OCI-LY3 (cell line): ENCODE results near the gene LSM14A.

Experiments
- H2AFZ ChIP-seq: fragments of 200-600, 300-600 bp; shearing (Covaris generic); 2 replicates; pipeline ENCODE4 v1.6.0; 2014; ENCODE audit warnings: antibody characterized with exemption, low read depth, low read length
- H3K27ac ChIP-seq: fragments of 200-600, 300-600 bp; sonication (generic); 2 replicates; pipeline ENCODE4 v1.5.1; 2014; ENCODE audit warnings: mild to moderate bottlenecking, low read length, moderate library complexity, mixed read lengths
- H3K27me3 ChIP-seq: fragments of 200-600, 300-600 bp; sonication (generic); 2 replicates; pipeline ENCODE4 v1.6.1; 2014; ENCODE audit warnings: low read depth, low read length, mixed read lengths
- H3K36me3 ChIP-seq: fragments of 200-600, 300-600 bp; sonication (generic); replicated peaks from 2 replicates; pipeline ENCODE3; 2014; ENCODE audit warnings: low read depth, low read length, mixed read lengths
- H3K4me1 ChIP-seq: fragments of 300-600, 200-600 bp; sonication (generic); 2 replicates; pipeline ENCODE4 v1.6.1; 2014; ENCODE audit warnings: low read length, mixed read lengths
- H3K4me2 ChIP-seq: fragments of 200-600, 300-600 bp; sonication (generic); 2 replicates; pipeline ENCODE4 v1.6.1; 2014; ENCODE audit warnings: low read length, mixed read lengths
- H3K4me3 ChIP-seq: fragments of 300-600, 200-600 bp; sonication (generic); 2 replicates; pipeline ENCODE4 v1.5.1; 2014; ENCODE audit warnings: antibody characterized with exemption, mild to moderate bottlenecking, low read length, moderate library complexity
- H3K79me2 ChIP-seq: fragments of 300-600, 200-600 bp; shearing (Covaris generic); 2 replicates; pipeline ENCODE4 v1.6.1; 2014; ENCODE audit warnings: mild to moderate bottlenecking, low read length, mixed read lengths
- H3K9ac ChIP-seq: fragments of 300-600, 200-600 bp; shearing (Covaris generic); 2 replicates; pipeline ENCODE4 v1.6.0; 2014; ENCODE audit warnings: mild to moderate bottlenecking, low read length, moderate library complexity
- H3K9me3 ChIP-seq: fragments of 200-600, 300-600 bp; shearing (Covaris generic); 2 replicates; pipeline ENCODE4 v1.6.1; 2014; ENCODE audit warnings: low read length, mixed read lengths; ENCODE audit not compliant: insufficient read depth
- H4K20me1 ChIP-seq: fragments of 200-600, 300-600 bp; sonication (generic); 2 replicates; pipeline ENCODE4 v1.6.1; 2016; ENCODE audit warnings: low read length, mixed read lengths; ENCODE audit not compliant: insufficient read depth
- EZH2phosphoT487 ChIP-seq: fragments of 200-600 bp; shearing (Covaris generic); IDR thresholded peaks from 2 replicates; pipeline ENCODE4 v1.6.1; 2018; ENCODE audit warnings: antibody characterized with exemption, mixed run types, low read depth
- TF ChIP-seq, protein P1 (sequence below): fragments of 200-600, 300-600 bp; sonication (generic); IDR thresholded peaks from 2 replicates; pipeline ENCODE4 v1.5.1; 2014; ENCODE audit warnings: antibody characterized with exemption, low read length, low read depth

Gene LSM14A

DNA sequence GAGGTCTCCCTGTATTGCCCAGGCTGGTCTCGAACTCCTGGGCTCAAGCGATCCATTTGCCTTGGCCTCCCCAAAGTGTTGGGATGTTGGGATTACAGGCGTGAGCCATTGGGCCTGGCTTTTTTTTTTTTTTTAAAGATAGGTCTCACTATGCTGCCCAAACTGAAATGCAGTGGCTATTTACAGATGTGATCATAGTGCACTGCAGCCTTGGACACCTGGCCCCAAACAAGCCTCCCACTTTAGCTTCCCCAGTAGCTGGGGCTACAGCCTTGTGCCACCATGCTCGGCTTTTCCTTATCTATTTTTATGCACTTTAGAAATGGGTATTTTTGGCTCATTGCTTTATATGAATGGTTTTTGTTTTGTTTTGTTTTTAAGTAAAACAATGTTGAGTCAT lies 37.4 kb downstream of the LSM14A start:
- Histone ChIP-seq H3K36me3 (peaks cover 56% of the 10 kb centered on the region), H3K4me3 (no peak overlapping the region), H3K4me1 (no peaks in the 10 kb centered on the region), H3K79me2 (peaks cover 21% of the 10 kb centered on the region), H3K4me2 (no peak overlapping the region), H3K9me3 (no peaks in the 10 kb centered on the region), H3K27me3 (no peaks in the 10 kb centered on the region), H3K9ac (no peak overlapping the region), H4K20me1 (no peaks in the 10 kb centered on the region), H3K27ac (no peak overlapping the region), H2AFZ (no peak overlapping the region)
- TF ChIP-seq EZH2phosphoT487, result no peak

GRCh38 chr19:34213283-34213682 lies 41.0 kb downstream of the LSM14A start:
- peaks cover 50% of the 10 kb centered on the region for H3K36me3 ChIP-seq
- H3K27ac ChIP-seq, result no peak overlapping the region
- peaks cover 8% of the 10 kb centered on the region for H3K4me1 ChIP-seq
- TF ChIP-seq, protein P1, sequence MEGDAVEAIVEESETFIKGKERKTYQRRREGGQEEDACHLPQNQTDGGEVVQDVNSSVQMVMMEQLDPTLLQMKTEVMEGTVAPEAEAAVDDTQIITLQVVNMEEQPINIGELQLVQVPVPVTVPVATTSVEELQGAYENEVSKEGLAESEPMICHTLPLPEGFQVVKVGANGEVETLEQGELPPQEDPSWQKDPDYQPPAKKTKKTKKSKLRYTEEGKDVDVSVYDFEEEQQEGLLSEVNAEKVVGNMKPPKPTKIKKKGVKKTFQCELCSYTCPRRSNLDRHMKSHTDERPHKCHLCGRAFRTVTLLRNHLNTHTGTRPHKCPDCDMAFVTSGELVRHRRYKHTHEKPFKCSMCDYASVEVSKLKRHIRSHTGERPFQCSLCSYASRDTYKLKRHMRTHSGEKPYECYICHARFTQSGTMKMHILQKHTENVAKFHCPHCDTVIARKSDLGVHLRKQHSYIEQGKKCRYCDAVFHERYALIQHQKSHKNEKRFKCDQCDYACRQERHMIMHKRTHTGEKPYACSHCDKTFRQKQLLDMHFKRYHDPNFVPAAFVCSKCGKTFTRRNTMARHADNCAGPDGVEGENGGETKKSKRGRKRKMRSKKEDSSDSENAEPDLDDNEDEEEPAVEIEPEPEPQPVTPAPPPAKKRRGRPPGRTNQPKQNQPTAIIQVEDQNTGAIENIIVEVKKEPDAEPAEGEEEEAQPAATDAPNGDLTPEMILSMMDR, result no peak
- TF ChIP-seq EZH2phosphoT487, result no peak
- no peaks in the 10 kb centered on the region for H3K27me3 ChIP-seq
- H3K9me3 ChIP-seq, result no peaks in the 10 kb centered on the region
- peaks cover 6% of the 10 kb centered on the region for H4K20me1 ChIP-seq
- H3K79me2 ChIP-seq, result peaks cover 37% of the 10 kb centered on the region
- H2AFZ ChIP-seq, result no peak overlapping the region
- no peak overlapping the region for H3K9ac ChIP-seq
- no peak overlapping the region for H3K4me2 ChIP-seq
- no peak overlapping the region for H3K4me3 ChIP-seq

GRCh38 chr19:34214040-34214439 lies 41.7 kb downstream of the LSM14A start:
- Histone ChIP-seq H3K27ac (no peak overlapping the region), H3K27me3 (no peaks in the 10 kb centered on the region), H3K9me3 (no peaks in the 10 kb centered on the region), H3K4me2 (no peak overlapping the region), H2AFZ (no peak overlapping the region), H3K9ac (no peak overlapping the region), H3K4me1 (peaks cover 12% of the 10 kb centered on the region), H4K20me1 (peaks cover 12% of the 10 kb centered on the region), H3K4me3 (no peak overlapping the region), H3K79me2 (peaks cover 44% of the 10 kb centered on the region), H3K36me3 (peaks cover 47% of the 10 kb centered on the region)
- TF ChIP-seq, protein P1, result no peak
- no peak for TF ChIP-seq EZH2phosphoT487

GRCh38 chr19:34215006-34215665 lies 42.8 kb downstream of the LSM14A start:
- Histone ChIP-seq H3K4me2 (no peak overlapping the region), H3K9ac (no peak overlapping the region), H3K27me3 (no peaks in the 10 kb centered on the region), H3K4me3 (no peak overlapping the region), H3K36me3 (peaks cover 48% of the 10 kb centered on the region), H3K4me1 (peaks cover 12% of the 10 kb centered on the region), H2AFZ (no peak overlapping the region), H3K79me2 (peaks cover 44% of the 10 kb centered on the region), H3K27ac (no peak overlapping the region), H4K20me1 (peaks cover 12% of the 10 kb centered on the region), H3K9me3 (no peaks in the 10 kb centered on the region)
- TF ChIP-seq, protein P1, result no peak
- no peak for TF ChIP-seq EZH2phosphoT487
